BE2C (cell line): ENCODE data around the gene CD79B.

Experiments
- DNase-seq: peaks from one replicate; pipeline ENCODE4 v3.0.0-alpha.2; 2020
- H3K27me3 ChIP-seq: fragments of 250-450 bp; sonication (Bioruptor Pico); 2 replicates; pipeline ENCODE4 v1.5.1; 2020; ENCODE audit warnings: mild to moderate bottlenecking
- H3K36me3 ChIP-seq: fragments of 250-450 bp; sonication (Bioruptor Pico); 2 replicates; pipeline ENCODE4 v1.5.1; 2020; ENCODE audit warnings: mild to moderate bottlenecking
- H3K4me1 ChIP-seq: fragments of 250-450 bp; sonication (Bioruptor Pico); 2 replicates; pipeline ENCODE4 v1.5.1; 2020
- H3K4me3 ChIP-seq: 2 replicates; pipeline ENCODE4 v1.5.1; 2011; ENCODE audit warnings: low read depth, low read length
- H3K9me3 ChIP-seq: fragments of 250-450 bp; sonication (Bioruptor Pico); 2 replicates; pipeline ENCODE4 v1.5.1; 2020
- CTCF ChIP-seq: IDR thresholded peaks from 2 replicates; pipeline ENCODE4 v1.5.1; 2012; ENCODE audit warnings: mild to moderate bottlenecking, low read depth, low read length

Gene CD79B

DNA sequence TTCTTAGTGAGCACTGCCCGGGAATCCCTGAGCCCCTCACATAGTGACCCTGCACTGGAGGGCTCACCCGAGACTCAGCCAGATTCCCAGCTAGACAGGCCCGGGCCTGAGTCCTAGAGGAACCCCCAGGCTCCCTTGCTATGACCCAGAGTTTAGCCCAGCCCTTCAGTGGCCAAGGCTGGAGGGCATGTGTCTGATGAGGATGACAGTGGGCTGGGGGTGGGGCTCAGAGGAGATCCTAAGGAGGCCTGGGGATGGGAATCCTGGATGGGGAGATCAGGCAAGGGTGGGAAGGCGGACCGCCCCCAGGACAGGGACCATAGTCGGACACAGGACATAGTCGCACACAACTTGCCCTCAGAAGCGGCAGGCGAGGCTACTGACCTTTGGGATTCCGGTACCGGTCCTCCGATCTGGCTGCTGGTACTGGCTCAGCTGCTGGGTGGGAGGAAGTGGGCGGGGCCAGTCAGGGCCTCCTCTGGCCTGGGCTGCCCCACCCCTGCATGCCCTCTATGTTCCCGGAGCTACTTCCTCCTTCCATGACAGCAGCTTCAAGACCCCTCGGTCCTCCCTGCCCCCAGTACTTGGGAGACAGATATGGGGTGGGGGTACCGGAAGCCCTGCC, 1.1 kb downstream of the CD79B start:
- Histone ChIP-seq H3K27me3 (no peaks in the 10 kb centered on the region), H3K4me3 (no peak overlapping the region), H3K9me3 (no peaks in the 10 kb centered on the region), H3K4me1 (no peaks in the 10 kb centered on the region), H3K36me3 (no peaks in the 10 kb centered on the region)
- DNase-seq, result no peak
- no peak for TF ChIP-seq CTCF

GRCh38 chr17:63929860-63930766, 2.0 kb downstream of the CD79B start:
- Histone ChIP-seq H3K9me3 (no peaks in the 10 kb centered on the region), H3K36me3 (no peaks in the 10 kb centered on the region), H3K4me1 (no peaks in the 10 kb centered on the region), H3K27me3 (no peaks in the 10 kb centered on the region), H3K4me3 (no peak overlapping the region)
- no peak for TF ChIP-seq CTCF
- no peak for DNase-seq

DNA sequence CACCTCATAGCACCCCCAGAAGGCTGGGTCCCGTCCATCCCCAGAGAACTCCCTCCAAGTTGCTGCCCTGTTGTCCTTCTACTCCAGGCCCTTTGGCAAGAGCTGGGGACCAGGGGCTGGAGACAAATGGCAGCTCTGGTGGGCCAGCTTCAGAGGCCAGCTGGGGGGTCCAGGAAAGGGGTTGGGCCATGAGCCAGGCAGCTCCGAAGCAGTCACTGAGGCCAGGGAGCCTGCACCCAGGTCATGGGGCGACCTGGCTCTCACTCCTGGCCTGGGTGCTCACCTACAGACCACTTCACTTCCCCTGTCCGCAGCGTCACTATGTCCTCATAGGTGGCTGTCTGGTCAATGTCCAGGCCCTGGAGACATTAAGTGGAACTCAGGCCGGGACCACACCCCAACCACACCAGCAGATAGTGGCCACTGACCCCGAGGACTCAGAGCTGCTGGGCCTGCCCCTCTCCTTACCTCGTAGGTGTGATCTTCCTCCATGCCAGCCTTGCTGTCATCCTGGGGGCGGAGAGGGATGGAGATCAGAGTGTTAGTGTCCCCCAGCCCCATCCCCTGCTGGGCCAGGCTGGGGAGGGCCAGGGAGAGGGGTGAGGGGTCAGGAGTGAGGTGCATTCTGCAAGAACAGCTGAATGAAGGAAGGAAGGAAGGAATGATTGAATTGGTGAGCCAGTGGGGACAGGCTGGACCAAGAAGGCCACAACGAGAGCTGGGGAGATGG, 3.0 kb downstream of the CD79B start:
- Histone ChIP-seq H3K36me3 (no peaks in the 10 kb centered on the region), H3K27me3 (no peaks in the 10 kb centered on the region), H3K4me3 (no peak overlapping the region), H3K4me1 (no peaks in the 10 kb centered on the region), H3K9me3 (no peaks in the 10 kb centered on the region)
- no peak for TF ChIP-seq CTCF
- DNase-seq, result no peak

DNA sequence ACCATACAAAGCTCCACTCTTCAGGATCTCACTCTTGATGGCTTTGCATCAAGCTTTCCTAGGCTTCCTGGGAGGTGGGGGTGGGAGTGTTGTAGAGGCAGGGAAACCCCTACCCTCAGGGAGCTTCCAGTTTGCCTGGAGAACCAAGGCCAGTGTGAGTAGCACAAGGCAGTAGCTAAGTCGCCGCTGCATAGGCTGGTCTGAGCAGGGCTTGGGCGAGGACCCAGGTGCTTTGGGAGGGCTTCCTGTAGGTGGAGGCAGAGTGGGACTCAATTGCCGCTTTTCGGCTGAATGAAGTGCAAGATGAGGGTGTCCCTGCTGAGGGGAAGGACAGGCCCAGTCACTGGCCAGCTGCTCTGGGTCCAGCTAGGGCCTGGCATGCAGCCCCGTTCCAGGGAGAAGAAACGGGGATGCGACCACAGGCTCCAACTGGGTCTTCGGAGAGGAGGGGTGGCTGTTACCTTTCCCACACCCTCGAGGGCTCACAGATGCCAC, 3.9 kb downstream of the CD79B start:
- Histone ChIP-seq H3K9me3 (no peaks in the 10 kb centered on the region), H3K27me3 (no peaks in the 10 kb centered on the region), H3K36me3 (no peaks in the 10 kb centered on the region), H3K4me3 (no peak overlapping the region), H3K4me1 (no peaks in the 10 kb centered on the region)
- DNase-seq, result no peak
- no peak for TF ChIP-seq CTCF

DNA sequence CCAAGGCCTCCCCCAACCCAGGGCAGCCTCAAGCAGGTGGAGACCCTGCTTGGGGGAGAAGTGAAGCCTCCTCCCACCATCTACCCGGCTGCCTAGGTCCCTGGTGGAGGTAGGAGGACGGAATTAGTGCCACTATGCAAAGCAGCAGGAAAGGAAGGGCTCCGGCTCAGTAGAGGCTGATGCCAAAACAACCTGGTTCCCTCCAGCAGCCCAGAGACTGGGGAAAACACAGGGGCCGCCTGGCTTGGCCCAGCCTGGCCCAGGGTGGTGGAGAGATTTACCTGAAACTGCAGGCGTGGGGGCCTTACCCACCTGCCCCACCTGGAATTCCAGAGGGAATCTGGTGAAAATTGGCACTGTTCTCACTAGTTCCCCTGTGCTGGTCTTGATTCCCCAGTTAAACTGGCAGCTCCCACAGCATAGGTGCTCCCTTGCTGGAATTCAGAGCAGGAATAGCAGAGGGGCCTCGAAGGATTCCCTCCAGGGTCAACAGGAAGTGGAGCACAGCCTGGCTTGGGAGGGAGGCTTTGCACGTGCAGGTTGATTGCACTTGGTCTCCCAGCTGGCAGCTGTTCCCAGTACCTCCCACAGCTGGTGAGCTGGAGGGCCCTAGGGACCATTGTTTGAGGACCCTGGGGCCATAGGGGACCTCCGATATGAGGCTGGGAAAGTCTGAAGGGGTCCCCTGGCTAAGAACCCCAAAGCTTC, 4.5 kb downstream of the CD79B start:
- Histone ChIP-seq H3K27me3 (no peaks in the 10 kb centered on the region), H3K9me3 (no peaks in the 10 kb centered on the region), H3K36me3 (no peaks in the 10 kb centered on the region), H3K4me1 (no peaks in the 10 kb centered on the region), H3K4me3 (no peak overlapping the region)
- no peak for DNase-seq
- TF ChIP-seq CTCF, result no peak
